Measurements from ENCODE around the gene SIGMAR1. TPM values are rescaled to one million over a fixed set of nuclear protein-coding genes. Genes with fewer than 3 reads are reported as not detected.

Gene SIGMAR1
- total and polyA plus RNA-seq, 2 of the 4 experiments (the other 2 are of a cell fraction) = 44.6 to 88.9 TPM

DNA sequence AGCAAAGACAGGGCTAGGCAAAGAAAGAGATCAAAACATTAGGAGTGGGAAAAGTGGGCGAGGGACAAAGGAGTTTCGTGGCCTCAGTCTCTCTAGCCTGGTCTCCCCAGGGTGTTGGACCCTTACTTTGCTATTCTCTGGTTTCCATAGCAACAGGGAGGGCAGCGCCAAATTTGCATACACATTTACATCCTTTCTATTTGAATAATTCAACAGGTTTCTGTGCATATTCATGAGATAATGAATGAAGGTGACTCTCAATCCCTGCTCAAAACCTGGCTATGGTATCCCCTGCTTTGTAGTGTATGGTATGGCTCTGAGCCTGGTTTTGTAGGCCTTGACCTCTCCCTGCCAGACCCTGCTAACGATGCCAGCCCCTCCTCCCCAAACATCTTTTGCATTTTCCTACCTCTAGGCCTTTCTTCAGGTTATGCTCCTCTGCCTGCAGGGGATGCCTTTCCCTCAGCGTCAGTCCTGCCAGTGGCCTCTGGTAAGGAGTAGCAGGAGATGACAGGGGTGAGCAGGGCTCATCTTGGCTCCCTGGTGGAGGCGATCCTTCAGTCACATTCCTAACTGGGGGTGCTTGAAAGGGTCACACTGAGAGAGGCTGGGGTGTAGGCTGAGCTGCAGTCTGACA lies 35.5 kb downstream of the SIGMAR1 start:
- ATAC-seq (ENCODE audit: low read depth) (no peak), DNase-seq (no peak)
- Histone ChIP-seq H3K23ac (ENCODE audit: low read depth, low read length) (no peak overlapping the region), H3K4me2 (ENCODE audit: low read depth, low read length) (no peak overlapping the region), H2AK9ac (replicated peaks; ENCODE audit: low read depth, low read length, poor library complexity) (no peak overlapping the region), H3K9me1 (ENCODE audit: insufficient read depth, low read length) (no peaks in the 10 kb centered on the region), H2AFZ (replicated peaks; ENCODE audit: low read length, poor library complexity) (no peak overlapping the region), H2BK20ac (ENCODE audit: low read depth, low read length) (no peak overlapping the region), H3K27me3 (ENCODE audit: control insufficient read depth, insufficient read depth, low read length) (peaks cover 63% of the 10 kb centered on the region), H3K56ac (ENCODE audit: extremely low read depth, insufficient read depth, low read length) (no peak overlapping the region), H4K5ac (ENCODE audit: low read depth, low read length) (no peak overlapping the region), H4K8ac (ENCODE audit: low read depth in 2 of 2, low read length in 2 of 2) (no peak overlapping the region), H3K79me1 (ENCODE audit: low read depth in 1 of 2, low read length in 2 of 2) (no peaks in the 10 kb centered on the region), H4K20me1 (ENCODE audit: insufficient read depth, low read length) (peaks cover 5% of the 10 kb centered on the region; the same call in 1 of the 2 replicates), H2BK5ac (ENCODE audit: low read depth, low read length, poor library complexity, severe bottlenecking) (no peak overlapping the region), H3K36me3 (ENCODE audit: control insufficient read depth, insufficient read depth, low read length) (no peaks in the 10 kb centered on the region), H2AK5ac (ENCODE audit: low read depth, low read length) (no peak overlapping the region), H3K4me1 (ENCODE audit: control insufficient read depth, insufficient read depth, low read length) (no peaks in the 10 kb centered on the region), H3K4me3 (ENCODE audit: insufficient read depth, low read depth, low read length) (no peak overlapping the region), H2BK120ac (ENCODE audit: low read depth, low read length) (no peak overlapping the region), H3K9ac (ENCODE audit: low read depth, low read length) (no peak overlapping the region), H3K9me3 (ENCODE audit: control insufficient read depth, insufficient read depth, low read length) (no peaks in the 10 kb centered on the region), H2BK15ac (ENCODE audit: low read depth, low read length) (no peak overlapping the region), H3K27ac (ENCODE audit: insufficient read depth, low read length) (no peak overlapping the region), H3K14ac (replicated peaks; ENCODE audit: low read depth, low read length) (no peak overlapping the region), H4K91ac (ENCODE audit: insufficient read depth, low read depth, low read length) (no peak overlapping the region), H3K4ac (ENCODE audit: low read depth, low read length) (no peak overlapping the region), H3K18ac (ENCODE audit: low read depth, low read length) (no peak overlapping the region)
- BruUV-seq (replicated peaks) = no TSS peak
- CTCF ChIA-PET = interaction anchor here (0.9 kb wide), 1 partner anchor 199 kb away, joined by 3 read pairs; no protein-coding TSS in a partner anchor
- dilution Hi-C loops (cut with HindIII; ENCODE audit: low sequenced_read_pairs, unreplicated experiment) (no loop called here), intact Hi-C loops (cut with micrococcal nuclease) (loop anchor here (2.0 kb wide), 1 partner anchor 197 kb away; no protein-coding TSS in a partner anchor), in situ Hi-C loops (cut with MboI; ENCODE audit: low sequenced_read_pairs) (loop anchor here (5.0 to 10.0 kb wide), 2 partner anchors 167 to 195 kb away; no protein-coding TSS in a partner anchor)
- no CpG with 5 or more reads among the region's 6 CpGs for WGBS, 2 experiments (ENCODE audit: extremely low coverage in 2 of 2, insufficient read length in 1 of 2)
- POLR2A ChIA-PET (ENCODE audit: unreplicated experiment) = no interaction called here
- TF ChIP-seq MXI1 (IDR thresholded peaks at IDR 0.05; ENCODE audit: borderline replicate concordance, low read depth, low read length) (no peak), RFX5 (IDR thresholded peaks at IDR 0.05; ENCODE audit: low read depth, low read length) (no peak), NFE2L2 (IDR thresholded peaks at IDR 0.05; ENCODE audit: low read depth, low read length) (no peak), CHD1 (IDR thresholded peaks at IDR 0.05; ENCODE audit: low read depth, low read length) (no peak), RAD21 (IDR thresholded peaks at IDR 0.05; ENCODE audit: low read length) (no peak), RCOR1 (IDR thresholded peaks at IDR 0.05; ENCODE audit: insufficient replicate concordance, low read length) (no peak), ELK1 (IDR thresholded peaks at IDR 0.05; ENCODE audit: borderline replicate concordance, low read depth, low read length) (no peak), CEBPB (IDR thresholded peaks at IDR 0.05; ENCODE audit: low read depth, low read length) (no peak), BHLHE40 (IDR thresholded peaks at IDR 0.05; ENCODE audit: low read depth, low read length) (no peak), POLR2A (IDR thresholded peaks at IDR 0.05; ENCODE audit: low read depth, low read length) (no peak), MAZ (IDR thresholded peaks at IDR 0.05; ENCODE audit: borderline replicate concordance, low read depth, low read length) (no peak), MAFK (IDR thresholded peaks at IDR 0.05; ENCODE audit: low read depth, low read length) (no peak), SMC3 (IDR thresholded peaks at IDR 0.05; ENCODE audit: low read depth, low read length) (no peak), FOS (IDR thresholded peaks at IDR 0.05; ENCODE audit: low read depth, low read length) (no peak)
- TF ChIP-seq, protein P1, sequence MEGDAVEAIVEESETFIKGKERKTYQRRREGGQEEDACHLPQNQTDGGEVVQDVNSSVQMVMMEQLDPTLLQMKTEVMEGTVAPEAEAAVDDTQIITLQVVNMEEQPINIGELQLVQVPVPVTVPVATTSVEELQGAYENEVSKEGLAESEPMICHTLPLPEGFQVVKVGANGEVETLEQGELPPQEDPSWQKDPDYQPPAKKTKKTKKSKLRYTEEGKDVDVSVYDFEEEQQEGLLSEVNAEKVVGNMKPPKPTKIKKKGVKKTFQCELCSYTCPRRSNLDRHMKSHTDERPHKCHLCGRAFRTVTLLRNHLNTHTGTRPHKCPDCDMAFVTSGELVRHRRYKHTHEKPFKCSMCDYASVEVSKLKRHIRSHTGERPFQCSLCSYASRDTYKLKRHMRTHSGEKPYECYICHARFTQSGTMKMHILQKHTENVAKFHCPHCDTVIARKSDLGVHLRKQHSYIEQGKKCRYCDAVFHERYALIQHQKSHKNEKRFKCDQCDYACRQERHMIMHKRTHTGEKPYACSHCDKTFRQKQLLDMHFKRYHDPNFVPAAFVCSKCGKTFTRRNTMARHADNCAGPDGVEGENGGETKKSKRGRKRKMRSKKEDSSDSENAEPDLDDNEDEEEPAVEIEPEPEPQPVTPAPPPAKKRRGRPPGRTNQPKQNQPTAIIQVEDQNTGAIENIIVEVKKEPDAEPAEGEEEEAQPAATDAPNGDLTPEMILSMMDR (conservative IDR thresholded peaks at IDR 0.05; ENCODE audit: low read depth, low read length) = no peak
- TF ChIP-seq, protein P2, sequence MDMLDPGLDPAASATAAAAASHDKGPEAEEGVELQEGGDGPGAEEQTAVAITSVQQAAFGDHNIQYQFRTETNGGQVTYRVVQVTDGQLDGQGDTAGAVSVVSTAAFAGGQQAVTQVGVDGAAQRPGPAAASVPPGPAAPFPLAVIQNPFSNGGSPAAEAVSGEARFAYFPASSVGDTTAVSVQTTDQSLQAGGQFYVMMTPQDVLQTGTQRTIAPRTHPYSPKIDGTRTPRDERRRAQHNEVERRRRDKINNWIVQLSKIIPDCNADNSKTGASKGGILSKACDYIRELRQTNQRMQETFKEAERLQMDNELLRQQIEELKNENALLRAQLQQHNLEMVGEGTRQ (IDR thresholded peaks at IDR 0.05; ENCODE audit: low read depth, low read length) = no peak

Measured in IMR-90 (cell line).